ENCODE data around the gene RNPEPL1.

The RNPEPL1 gene

GRCh38 chr2:240593026-240593702, 24.9 kb downstream of the RNPEPL1 start:
- no peak for FAIRE-seq
- no peak for DNase-seq (ENCODE audit: insufficient read length, low spot score)
- TF ChIP-seq TAF1 (IDR thresholded peaks at IDR 0.05; ENCODE audit: low read depth, low read length): no peak

- TF ChIP-seq POLR2A (IDR thresholded peaks at IDR 0.05; ENCODE audit: low read depth, low read length) (no peak), TAF1 (IDR thresholded peaks at IDR 0.05; ENCODE audit: low read depth, low read length) (no peak), POU2F2 (IDR thresholded peaks at IDR 0.05; ENCODE audit: low read depth, low read length) (no peak), POLR2AphosphoS5 (IDR thresholded peaks at IDR 0.05; ENCODE audit: low read depth, low read length) (no peak), SPI1 (IDR thresholded peaks at IDR 0.05; ENCODE audit: low read depth, low read length) (no peak)
- FAIRE-seq (no peak), DNase-seq (ENCODE audit: insufficient read length, low spot score) (no peak)
These were observed 25.6 kb downstream of the RNPEPL1 start for GRCh38 chr2:240593703-240594451.

GRCh38 chr2:240594511-240595380, 26.5 kb downstream of the RNPEPL1 start:
- no peak for DNase-seq (ENCODE audit: insufficient read length, low spot score)
- FAIRE-seq: no peak
- no peak for TF ChIP-seq TAF1 (IDR thresholded peaks at IDR 0.05; ENCODE audit: low read depth, low read length)
- no peak for TF ChIP-seq PAX5 (IDR thresholded peaks at IDR 0.05; ENCODE audit: insufficient read depth, low read length, severe bottlenecking)
- no peak for TF ChIP-seq POLR2AphosphoS5 (IDR thresholded peaks at IDR 0.05; ENCODE audit: low read depth, low read length)
- TF ChIP-seq POU2F2 (IDR thresholded peaks at IDR 0.05; ENCODE audit: low read depth, low read length): no peak
- TF ChIP-seq POLR2A (IDR thresholded peaks at IDR 0.05; ENCODE audit: low read depth, low read length): no peak
- TF ChIP-seq SPI1 (IDR thresholded peaks at IDR 0.05; ENCODE audit: low read depth, low read length): no peak

GRCh38 chr2:240595381-240596079, 27.2 kb downstream of the RNPEPL1 start:
- DNase-seq (ENCODE audit: insufficient read length, low spot score) (peak; percentile 75), FAIRE-seq (no peak)

GRCh38 chr2:240596080-240596460, 27.8 kb downstream of the RNPEPL1 start:
- FAIRE-seq: no peak
- no peak for DNase-seq (ENCODE audit: insufficient read length, low spot score)
- TF ChIP-seq POU2F2 (IDR thresholded peaks at IDR 0.05; ENCODE audit: low read depth, low read length): no peak
- no peak for TF ChIP-seq SPI1 (IDR thresholded peaks at IDR 0.05; ENCODE audit: low read depth, low read length)
- no peak for TF ChIP-seq TAF1 (IDR thresholded peaks at IDR 0.05; ENCODE audit: low read depth, low read length)
- no peak for TF ChIP-seq POLR2A (IDR thresholded peaks at IDR 0.05; ENCODE audit: low read depth, low read length)
- no peak for TF ChIP-seq POLR2AphosphoS5 (IDR thresholded peaks at IDR 0.05; ENCODE audit: low read depth, low read length)
- no peak for TF ChIP-seq PAX5 (IDR thresholded peaks at IDR 0.05; ENCODE audit: insufficient read depth, low read length, severe bottlenecking)

More at GRCh38 chr2:240595381-240596079, 27.2 kb downstream of the RNPEPL1 start:
- TF ChIP-seq PAX5 (IDR thresholded peaks at IDR 0.05; ENCODE audit: insufficient read depth, low read length, severe bottlenecking) (no peak), POLR2AphosphoS5 (IDR thresholded peaks at IDR 0.05; ENCODE audit: low read depth, low read length) (no peak), POLR2A (IDR thresholded peaks at IDR 0.05; ENCODE audit: low read depth, low read length) (no peak), TAF1 (IDR thresholded peaks at IDR 0.05; ENCODE audit: low read depth, low read length) (no peak), POU2F2 (IDR thresholded peaks at IDR 0.05; ENCODE audit: low read depth, low read length) (no peak), SPI1 (IDR thresholded peaks at IDR 0.05; ENCODE audit: low read depth, low read length) (no peak)

GRCh38 chr2:240596491-240596931, 28.2 kb downstream of the RNPEPL1 start:
- TF ChIP-seq POU2F2 (IDR thresholded peaks at IDR 0.05; ENCODE audit: low read depth, low read length) (no peak), POLR2A (IDR thresholded peaks at IDR 0.05; ENCODE audit: low read depth, low read length) (no peak), PAX5 (IDR thresholded peaks at IDR 0.05; ENCODE audit: insufficient read depth, low read length, severe bottlenecking) (no peak), TAF1 (IDR thresholded peaks at IDR 0.05; ENCODE audit: low read depth, low read length) (no peak), SPI1 (IDR thresholded peaks at IDR 0.05; ENCODE audit: low read depth, low read length) (no peak), POLR2AphosphoS5 (IDR thresholded peaks at IDR 0.05; ENCODE audit: low read depth, low read length) (no peak)
- FAIRE-seq: no peak
- DNase-seq (ENCODE audit: insufficient read length, low spot score): no peak

- FAIRE-seq (no peak), DNase-seq (ENCODE audit: insufficient read length, low spot score) (no peak)
- no peak for TF ChIP-seq POU2F2 (IDR thresholded peaks at IDR 0.05; ENCODE audit: low read depth, low read length)
- TF ChIP-seq PAX5 (IDR thresholded peaks at IDR 0.05; ENCODE audit: insufficient read depth, low read length, severe bottlenecking): no peak
- no peak for TF ChIP-seq POLR2AphosphoS5 (IDR thresholded peaks at IDR 0.05; ENCODE audit: low read depth, low read length)
- TF ChIP-seq POLR2A (IDR thresholded peaks at IDR 0.05; ENCODE audit: low read depth, low read length): no peak
- TF ChIP-seq SPI1 (IDR thresholded peaks at IDR 0.05; ENCODE audit: low read depth, low read length): no peak
- no peak for TF ChIP-seq TAF1 (IDR thresholded peaks at IDR 0.05; ENCODE audit: low read depth, low read length)
These were observed 28.8 kb downstream of the RNPEPL1 start for GRCh38 chr2:240597054-240597418.

- no peak for FAIRE-seq
- no peak for DNase-seq (ENCODE audit: insufficient read length, low spot score)
These were observed 29.3 kb downstream of the RNPEPL1 start for GRCh38 chr2:240597419-240598181.

More at GRCh38 chr2:240597419-240598181, 29.3 kb downstream of the RNPEPL1 start:
- TF ChIP-seq SPI1 (IDR thresholded peaks at IDR 0.05; ENCODE audit: low read depth, low read length) (no peak), PAX5 (IDR thresholded peaks at IDR 0.05; ENCODE audit: insufficient read depth, low read length, severe bottlenecking) (no peak), POLR2A (IDR thresholded peaks at IDR 0.05; ENCODE audit: low read depth, low read length) (no peak), POU2F2 (IDR thresholded peaks at IDR 0.05; ENCODE audit: low read depth, low read length) (no peak), POLR2AphosphoS5 (IDR thresholded peaks at IDR 0.05; ENCODE audit: low read depth, low read length) (no peak), TAF1 (IDR thresholded peaks at IDR 0.05; ENCODE audit: low read depth, low read length) (no peak)
